Activated gamma-delta T cell (primary cell): ENCODE data around the gene CEMP1.

Source experiments
- DNase-seq: peaks from one replicate; lab custom pipeline; 2025; lab: John Stamatoyannopoulos, UW

The CEMP1 gene

GRCh38 chr16:2486645-2487516, 44.3 kb downstream of the CEMP1 start:
- DNase-seq: peak; percentile 40

- DNase-seq: no peak
These were observed 45.2 kb downstream of the CEMP1 start for GRCh38 chr16:2485811-2486507.

- no peak for DNase-seq
These were observed 46.2 kb downstream of the CEMP1 start for GRCh38 chr16:2484898-2485508.

GRCh38 chr16:2483939-2484897, 47.0 kb downstream of the CEMP1 start:
- DNase-seq: no peak

- DNase-seq: no peak
These were observed 48.3 kb downstream of the CEMP1 start for GRCh38 chr16:2482708-2483534.

GRCh38 chr16:2482249-2482648, 49.0 kb downstream of the CEMP1 start:
- DNase-seq: no peak

- no peak for DNase-seq
These were observed 49.5 kb downstream of the CEMP1 start for GRCh38 chr16:2481676-2482075.

- DNase-seq: no peak
These were observed 50.3 kb downstream of the CEMP1 start for GRCh38 chr16:2480948-2481347.
